GM23338 (cell line): ENCODE measurements around the gene SLX4IP. TPM values are rescaled to one million over a fixed set of nuclear protein-coding genes. Genes with fewer than 3 reads are reported as not detected.

ENCODE experiments used
- ATAC-seq: fragments of 200-7000 bp; cut with Tn5 transposase; 3 replicates; pipeline ENCODE4 v1.9.1; 2020
- DNase-seq: peaks from one replicate; pipeline ENCODE4 v3.0.0-alpha.2; 2015; ENCODE audit warnings: low spot score
- H2AFZ ChIP-seq: fragments of 200-600 bp; sonication (generic); 2 replicates; pipeline ENCODE4 v1.8.0; 2016; ENCODE audit warnings: antibody characterized with exemption, mild to moderate bottlenecking, moderate library complexity
- H3F3A ChIP-seq: fragments of 200-600 bp; sonication (generic); replicated peaks from 2 replicates; pipeline ENCODE4 v1.8.0; 2017; ENCODE audit warnings: antibody characterized with exemption, mixed run types, low read depth
- H3K27ac ChIP-seq: fragments of 200-600 bp; sonication (generic); 2 replicates; pipeline ENCODE4 v1.6.1; 2016; ENCODE audit warnings: low read depth
- H3K27me3 ChIP-seq: fragments of 200-600 bp; sonication (generic); 2 replicates; pipeline ENCODE4 v1.8.0; 2016; ENCODE audit warnings: mild to moderate bottlenecking, mixed run types, moderate library complexity; ENCODE audit not compliant: insufficient read depth
- H3K36me3 ChIP-seq: fragments of 200-600 bp; sonication (generic); 2 replicates; pipeline ENCODE4 v1.8.0; 2016; ENCODE audit warnings: mild to moderate bottlenecking; ENCODE audit not compliant: insufficient read depth
- H3K4me1 ChIP-seq: fragments of 200-600 bp; sonication (generic); 2 replicates; pipeline ENCODE4 v1.8.0; 2016; ENCODE audit warnings: mild to moderate bottlenecking, moderate library complexity; ENCODE audit not compliant: insufficient read depth
- H3K4me2 ChIP-seq: fragments of 200-600 bp; sonication (generic); 2 replicates; pipeline ENCODE4 v1.7.1; 2017; ENCODE audit warnings: mixed run types
- H3K4me3 ChIP-seq: fragments of 200-600 bp; sonication (generic); 2 replicates; pipeline ENCODE4 v1.6.1; 2016; ENCODE audit warnings: mixed run types
- H3K79me2 ChIP-seq: fragments of 200-600 bp; sonication (generic); replicated peaks from 2 replicates; pipeline ENCODE4 v1.8.0; 2017; ENCODE audit warnings: mild to moderate bottlenecking; ENCODE audit not compliant: insufficient read depth
- H3K9me2 ChIP-seq: fragments of 200-600 bp; sonication (generic); 2 replicates; pipeline ENCODE4 v1.8.0; 2017; ENCODE audit not compliant: insufficient read depth
- H4K20me1 ChIP-seq: fragments of 200-600 bp; sonication (generic); replicated peaks from 2 replicates; pipeline ENCODE4 v1.8.0; 2017; ENCODE audit warnings: mild to moderate bottlenecking; ENCODE audit not compliant: insufficient read depth
- H3K27ac Mint-ChIP-seq: 2 replicates; pipeline ENCODE4 v1.8.0; 2020; ENCODE audit warnings: inconsistent platforms, mild to moderate bottlenecking, moderate library complexity, mixed read lengths
- H3K27me3 Mint-ChIP-seq: 3 replicates; pipeline ENCODE4 v1.8.0; 2022; ENCODE audit warnings: low read depth, mild to moderate bottlenecking, moderate library complexity, mixed read lengths, inconsistent platforms; ENCODE audit not compliant: insufficient read depth, poor library complexity
- H3K36me3 Mint-ChIP-seq: 3 replicates; pipeline ENCODE4 v1.8.0; 2021; ENCODE audit warnings: low read depth, mild to moderate bottlenecking, inconsistent platforms, moderate library complexity, mixed read lengths
- H3K4me1 Mint-ChIP-seq: 3 replicates; pipeline ENCODE4 v1.8.0; 2020; ENCODE audit warnings: mild to moderate bottlenecking, inconsistent platforms, mixed read lengths
- H3K4me3 Mint-ChIP-seq: 3 replicates; pipeline ENCODE4 v1.8.0; 2021; ENCODE audit warnings: moderate library complexity, mild to moderate bottlenecking, inconsistent platforms, mixed read lengths
- H3K9me3 Mint-ChIP-seq: 3 replicates; pipeline ENCODE4 v1.8.0; 2020; ENCODE audit warnings: moderate library complexity, mild to moderate bottlenecking, inconsistent platforms, mixed read lengths
- CTCF ChIP-seq, 2 experiments: fragments of 200-600 bp in 1 of 2; sonication (generic) in 1 of 2; conservative IDR thresholded peaks; 2 replicates each; pipeline versions ENCODE4 v1.5.1 to v1.6.1; 2016 to 2017; ENCODE audit warnings: antibody characterized with exemption in 2 of 2, low read depth in 2 of 2, mild to moderate bottlenecking in 2 of 2, moderate library complexity in 1 of 2
- EZH2 ChIP-seq: fragments of 200-600 bp; sonication (generic); IDR thresholded peaks from one replicate; pipeline ENCODE4 v1.8.0; 2017; ENCODE audit warnings: antibody characterized with exemption, mild to moderate bottlenecking, low read depth; ENCODE audit not compliant: unreplicated experiment
- EZH2phosphoT487 ChIP-seq: fragments of 200-600 bp; sonication (generic); IDR thresholded peaks from one replicate; pipeline ENCODE4 v1.8.1; 2018; ENCODE audit warnings: antibody characterized with exemption; ENCODE audit not compliant: unreplicated experiment
- JUNB ChIP-seq: IDR thresholded peaks from one replicate; pipeline ENCODE4 v1.6.1; 2016; ENCODE audit warnings: antibody characterized with exemption; ENCODE audit not compliant: unreplicated experiment
- NANOG ChIP-seq: IDR thresholded peaks from 2 replicates; pipeline ENCODE4 v1.6.1; 2016; ENCODE audit warnings: antibody characterized with exemption, borderline replicate concordance
- POLR2AphosphoS5 ChIP-seq: IDR thresholded peaks from 2 replicates; pipeline ENCODE4 v1.6.1; 2016; ENCODE audit warnings: antibody characterized with exemption, low read depth
- STAT1 ChIP-seq: IDR thresholded peaks from one replicate; pipeline ENCODE4 v1.6.1; 2016; ENCODE audit warnings: antibody characterized with exemption; ENCODE audit not compliant: unreplicated experiment
- ZNF114 ChIP-seq: fragments of 250-450 bp; sonication (Bioruptor Pico); IDR thresholded peaks from 2 replicates; pipeline ENCODE4 v1.5.0; 2020; ENCODE audit warnings: mild to moderate bottlenecking, moderate library complexity
- ZNF462 ChIP-seq: fragments of 250-450 bp; sonication (Bioruptor Pico); IDR thresholded peaks from 2 replicates; pipeline ENCODE4 v1.5.0; 2020; ENCODE audit warnings: mild to moderate bottlenecking, moderate library complexity
- polyA plus RNA-seq: library from polyadenylated mRNA; unstranded; fragments of >200 nt; fragmentation: Nextera tagmentation; extraction: Ambion mirVana; gene quantifications from 2 replicates; pipeline ENCODE4 v1.2.1, GENCODE V29; 2016
- total RNA-seq: library from RNA; depleted of rRNA; stranded (reverse); fragments of >200 nt; shearing (Covaris generic); gene quantifications from 2 replicates; pipeline ENCODE4 v1.2.3, GENCODE V29; 2014
- TF ChIP-seq, protein P1 (sequence below): IDR thresholded peaks from one replicate; pipeline ENCODE4 v1.6.1; 2018; ENCODE audit warnings: antibody characterized with exemption; ENCODE audit not compliant: unreplicated experiment

The SLX4IP gene
- total and polyA plus RNA-seq, 2 experiments from 2014 or later, result 9.1 to 9.8 TPM

DNA sequence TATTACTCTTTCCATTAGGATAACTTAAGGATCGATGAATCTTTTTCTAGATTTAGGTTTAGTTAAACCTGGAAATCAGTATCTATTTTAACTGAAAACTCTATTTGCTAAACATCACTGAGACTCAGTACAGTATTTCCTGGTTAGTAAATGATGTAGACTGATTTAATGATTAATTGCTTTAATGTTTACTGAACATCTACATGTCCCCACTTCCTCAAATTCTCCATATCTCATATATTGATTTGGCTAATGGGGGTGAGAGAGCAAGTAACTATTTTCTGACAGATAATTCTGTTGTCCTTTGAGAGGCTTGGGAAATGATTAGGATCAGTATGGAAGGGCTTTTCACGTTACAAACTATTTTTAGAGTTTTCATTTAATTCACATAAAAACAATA is 11.4 kb upstream of the SLX4IP start:
- Histone ChIP-seq H3K9me2 (no peaks in the 10 kb centered on the region), H4K20me1 (peaks cover 3% of the 10 kb centered on the region; the same call in 1 of the 2 replicates), H3K4me1 (peaks cover 10% of the 10 kb centered on the region), H3K4me3 (no peak overlapping the region), H3K36me3 (no peaks in the 10 kb centered on the region), H3K79me2 (peaks cover 74% of the 10 kb centered on the region), H3K27me3 (no peaks in the 10 kb centered on the region), H3K27ac (no peak overlapping the region), H2AFZ (no peak overlapping the region), H3K4me2 (no peak overlapping the region), H3F3A (no peaks in the 10 kb centered on the region)
- Mint-ChIP-seq H3K4me3 (no peak overlapping the region), H3K27ac (no peak overlapping the region), H3K27me3 (no peaks in the 10 kb centered on the region), H3K36me3 (peaks cover 14% of the 10 kb centered on the region), H3K9me3 (no peaks in the 10 kb centered on the region), H3K4me1 (peaks cover 5% of the 10 kb centered on the region; the same call in 2 of the 3 replicates)
- ATAC-seq, result no peak
- TF ChIP-seq ZNF462 (no peak), STAT1 (no peak), CTCF (conservative IDR thresholded peaks at IDR 0.05; ENCODE audit: low read depth in 2 of 2) (no peak), JUNB (no peak), EZH2 (no peak), EZH2phosphoT487 (no peak), ZNF114 (CRISPR knock-in tag) (no peak), NANOG (no peak), POLR2AphosphoS5 (no peak)
- TF ChIP-seq, protein P1, sequence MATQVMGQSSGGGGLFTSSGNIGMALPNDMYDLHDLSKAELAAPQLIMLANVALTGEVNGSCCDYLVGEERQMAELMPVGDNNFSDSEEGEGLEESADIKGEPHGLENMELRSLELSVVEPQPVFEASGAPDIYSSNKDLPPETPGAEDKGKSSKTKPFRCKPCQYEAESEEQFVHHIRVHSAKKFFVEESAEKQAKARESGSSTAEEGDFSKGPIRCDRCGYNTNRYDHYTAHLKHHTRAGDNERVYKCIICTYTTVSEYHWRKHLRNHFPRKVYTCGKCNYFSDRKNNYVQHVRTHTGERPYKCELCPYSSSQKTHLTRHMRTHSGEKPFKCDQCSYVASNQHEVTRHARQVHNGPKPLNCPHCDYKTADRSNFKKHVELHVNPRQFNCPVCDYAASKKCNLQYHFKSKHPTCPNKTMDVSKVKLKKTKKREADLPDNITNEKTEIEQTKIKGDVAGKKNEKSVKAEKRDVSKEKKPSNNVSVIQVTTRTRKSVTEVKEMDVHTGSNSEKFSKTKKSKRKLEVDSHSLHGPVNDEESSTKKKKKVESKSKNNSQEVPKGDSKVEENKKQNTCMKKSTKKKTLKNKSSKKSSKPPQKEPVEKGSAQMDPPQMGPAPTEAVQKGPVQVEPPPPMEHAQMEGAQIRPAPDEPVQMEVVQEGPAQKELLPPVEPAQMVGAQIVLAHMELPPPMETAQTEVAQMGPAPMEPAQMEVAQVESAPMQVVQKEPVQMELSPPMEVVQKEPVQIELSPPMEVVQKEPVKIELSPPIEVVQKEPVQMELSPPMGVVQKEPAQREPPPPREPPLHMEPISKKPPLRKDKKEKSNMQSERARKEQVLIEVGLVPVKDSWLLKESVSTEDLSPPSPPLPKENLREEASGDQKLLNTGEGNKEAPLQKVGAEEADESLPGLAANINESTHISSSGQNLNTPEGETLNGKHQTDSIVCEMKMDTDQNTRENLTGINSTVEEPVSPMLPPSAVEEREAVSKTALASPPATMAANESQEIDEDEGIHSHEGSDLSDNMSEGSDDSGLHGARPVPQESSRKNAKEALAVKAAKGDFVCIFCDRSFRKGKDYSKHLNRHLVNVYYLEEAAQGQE, result no peak
- DNase-seq, result no peak
